GM18505 (cell line): ENCODE results near the gene FRMD4A.

ENCODE experiments used
- ATAC-seq: cut with Tn5 transposase; IDR thresholded peaks from one replicate; pipeline ENCODE4 v1.9.1; 2021; ENCODE audit not compliant: unreplicated experiment
- POLR2A ChIP-seq: IDR thresholded peaks from 4 replicates; pipeline ENCODE4 v1.6.1; 2011; ENCODE audit warnings: borderline replicate concordance; ENCODE audit not compliant: insufficient read depth, insufficient read length; ENCODE audit errors: extremely low read depth

FRMD4A gene

DNA sequence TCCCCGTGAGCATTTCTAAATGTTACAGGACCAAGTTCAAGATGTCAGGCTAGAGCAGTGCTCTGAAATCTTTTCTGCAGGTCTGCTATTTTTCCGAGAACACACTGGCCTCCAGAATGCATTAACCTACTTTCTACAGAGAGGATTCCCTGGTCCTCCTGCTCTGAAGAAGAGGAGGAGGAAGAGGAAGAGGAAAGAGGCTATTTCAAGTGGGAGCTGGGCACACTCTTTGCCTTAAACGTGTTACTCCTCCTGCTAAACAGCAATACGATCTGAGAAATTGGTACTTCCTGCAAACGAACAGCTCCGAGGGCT lies 157.4 kb downstream of the FRMD4A start:
- no peak for ATAC-seq
- no peak for TF ChIP-seq POLR2A

DNA sequence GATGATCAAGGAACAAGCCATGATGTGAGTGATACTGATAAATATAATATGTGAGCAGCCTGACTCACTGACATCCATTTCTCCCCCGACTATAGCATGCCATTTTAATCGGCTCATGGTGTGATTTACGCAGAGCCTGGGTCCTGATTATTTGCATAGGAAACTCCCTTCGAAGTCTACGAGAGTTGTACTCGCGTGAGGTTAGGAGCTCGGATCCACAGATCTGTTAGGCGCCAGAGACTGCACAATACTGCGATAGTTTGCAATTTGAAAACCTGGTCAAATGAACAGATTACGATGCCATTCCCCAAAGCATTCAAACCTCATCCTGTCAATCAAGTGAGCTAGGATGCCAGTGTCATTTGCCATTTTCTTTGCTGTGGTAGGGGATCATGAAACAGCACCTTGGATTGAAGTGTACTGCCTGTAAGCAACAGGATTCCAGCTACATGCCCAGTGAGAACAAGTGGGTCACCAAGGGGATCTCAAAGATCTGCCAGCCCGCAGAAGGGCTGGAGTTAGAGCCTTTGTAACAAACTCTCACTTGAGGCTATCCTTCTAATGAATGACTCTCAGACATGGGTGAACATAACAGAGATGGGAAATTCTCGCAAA lies 158.3 kb downstream of the FRMD4A start:
- no peak for ATAC-seq
- TF ChIP-seq POLR2A = no peak

DNA sequence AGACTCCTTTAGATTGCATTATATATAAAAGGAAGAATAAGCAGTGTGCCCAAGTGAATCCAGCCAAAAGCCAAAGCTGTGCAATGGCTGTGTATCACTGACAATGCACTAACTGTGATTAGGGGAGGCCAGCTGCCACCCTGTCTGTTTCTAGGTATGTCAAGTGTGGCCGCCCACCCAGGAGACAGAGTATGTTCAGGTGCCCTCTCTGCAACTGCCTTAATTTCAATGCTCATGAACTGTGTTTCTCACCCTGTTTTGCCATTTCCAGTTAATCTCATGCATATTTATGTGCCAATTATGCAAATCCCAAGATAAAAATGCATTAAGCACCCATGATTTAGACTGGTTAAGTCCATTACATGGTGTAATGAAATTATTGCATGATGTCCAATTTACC lies 159.4 kb downstream of the FRMD4A start:
- TF ChIP-seq POLR2A = no peak
- no peak for ATAC-seq

- TF ChIP-seq POLR2A = no peak
- no peak for ATAC-seq
These were observed 167.2 kb downstream of the FRMD4A start for GRCh38 chr10:14163377-14164086.

- no peak for ATAC-seq
- no peak for TF ChIP-seq POLR2A
These were observed 167.9 kb downstream of the FRMD4A start for GRCh38 chr10:14162629-14163344.

GRCh38 chr10:14162061-14162460 lies 168.7 kb downstream of the FRMD4A start:
- no peak for TF ChIP-seq POLR2A
- ATAC-seq = no peak

DNA sequence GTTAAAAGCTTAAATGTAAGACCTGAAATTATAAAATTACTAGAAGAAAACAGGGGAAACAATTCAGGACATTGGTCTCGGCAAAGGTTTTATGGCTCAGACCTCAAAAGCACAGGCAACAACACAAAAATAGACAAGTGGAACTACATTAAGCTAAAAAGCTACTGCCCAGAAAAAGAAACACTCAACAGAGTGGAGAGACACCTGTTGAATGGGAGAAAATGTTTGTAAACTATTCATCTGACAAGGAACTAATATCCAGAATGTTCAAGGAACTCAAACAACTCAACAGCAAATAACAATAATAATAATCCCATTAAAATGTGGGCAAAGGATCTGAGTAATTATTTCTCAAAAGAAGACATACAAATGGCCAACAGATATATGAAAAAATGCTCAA lies 170.4 kb downstream of the FRMD4A start:
- no peak for TF ChIP-seq POLR2A
- ATAC-seq = no peak

GRCh38 chr10:14158575-14158974 lies 172.1 kb downstream of the FRMD4A start:
- no peak for TF ChIP-seq POLR2A
- no peak for ATAC-seq

DNA sequence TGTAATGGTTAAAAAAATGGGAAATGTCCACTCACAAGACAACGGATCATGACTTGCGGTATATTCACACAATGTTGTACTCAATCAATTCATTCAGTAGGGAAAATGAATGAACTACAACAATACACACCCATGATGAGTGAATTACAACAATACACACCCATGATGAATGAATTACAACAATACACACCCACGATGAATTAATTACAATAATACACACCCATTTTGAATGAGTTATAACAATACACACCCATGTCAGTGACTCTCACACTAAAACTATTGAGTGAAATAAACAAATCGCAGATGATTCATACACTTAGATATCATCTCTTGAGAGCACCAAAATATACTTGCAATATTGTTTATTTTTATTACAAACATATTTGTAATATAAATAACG lies 174.6 kb downstream of the FRMD4A start:
- ATAC-seq = no peak
- no peak for TF ChIP-seq POLR2A

DNA sequence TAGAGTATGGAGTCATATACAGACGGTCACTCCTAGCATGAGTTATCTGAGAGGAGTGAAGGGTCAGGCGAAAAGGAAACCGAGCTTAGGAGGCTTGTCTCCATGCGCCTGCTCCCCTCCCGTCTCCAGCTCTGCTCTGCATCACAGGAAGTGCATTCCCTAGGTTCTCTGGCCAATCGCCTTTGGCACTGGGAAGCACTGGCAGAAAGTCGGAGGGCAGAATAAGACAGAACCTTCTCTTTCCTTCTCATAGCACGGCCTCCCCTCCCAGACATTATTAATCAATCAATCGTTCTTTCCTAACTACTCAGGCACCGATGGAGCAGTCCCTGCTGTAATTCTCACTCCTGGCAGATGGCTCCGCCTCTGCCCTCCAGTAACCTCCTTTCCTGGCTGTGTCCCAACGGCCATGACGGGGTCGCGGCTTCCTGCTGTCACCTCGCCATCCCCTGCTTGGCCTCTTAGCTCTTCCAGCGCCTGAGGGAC lies 177.1 kb downstream of the FRMD4A start:
- no peak for TF ChIP-seq POLR2A
- ATAC-seq = no peak

GRCh38 chr10:14151571-14151970 lies 179.2 kb downstream of the FRMD4A start:
- TF ChIP-seq POLR2A = no peak
- ATAC-seq = no peak

DNA sequence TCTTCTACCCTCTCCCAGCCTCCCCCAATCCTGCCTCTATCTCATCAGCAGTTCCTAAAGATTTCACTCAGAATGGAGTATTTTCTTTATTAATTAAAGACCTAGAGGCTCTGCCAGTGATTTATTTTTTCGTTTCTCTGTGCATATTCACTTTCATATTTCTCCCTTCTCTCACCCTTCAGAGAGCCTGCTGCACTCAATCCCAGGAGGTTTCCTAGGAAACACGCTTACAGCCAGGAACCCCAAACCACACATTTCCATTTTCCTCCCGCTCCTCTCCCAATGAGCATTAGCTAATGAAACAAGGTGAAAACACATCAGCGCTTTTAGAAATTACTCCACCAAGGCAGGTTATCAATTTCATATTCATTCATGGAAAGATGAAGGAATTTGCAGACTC lies 180.2 kb downstream of the FRMD4A start:
- no peak for TF ChIP-seq POLR2A
- ATAC-seq = no peak

- TF ChIP-seq POLR2A = no peak
These were observed 184.2 kb downstream of the FRMD4A start for GRCh38 chr10:14146501-14146900.

DNA sequence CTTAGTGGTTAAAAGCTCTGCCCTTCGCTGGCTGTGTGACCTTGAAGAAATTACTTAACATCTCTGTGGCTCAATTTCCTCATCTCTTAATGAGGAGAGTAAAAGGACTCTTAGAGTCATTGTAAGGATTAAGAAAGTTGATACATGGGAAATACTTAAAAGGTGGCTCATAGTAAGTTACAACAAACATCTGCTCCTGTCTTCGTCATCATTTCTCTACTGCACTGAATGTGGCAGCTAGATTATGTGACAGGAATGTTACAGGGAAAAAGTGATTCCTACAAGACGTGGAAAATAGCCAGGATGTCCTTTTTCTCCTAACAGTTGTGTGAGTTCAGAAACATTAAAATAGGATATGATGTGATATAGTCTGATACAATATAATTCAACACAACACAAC lies 184.7 kb downstream of the FRMD4A start:
- ATAC-seq = no peak
- no peak for TF ChIP-seq POLR2A

More at GRCh38 chr10:14146501-14146900, 184.2 kb downstream of the FRMD4A start:
- ATAC-seq = no peak
